HG02571 (cell line): ENCODE data around the gene WWC1.
"Not testable (repeated sequence)": the region's sequence is repeated elsewhere in the genome, so short reads cannot be mapped to it uniquely, and the experiment has no call there.

Experiments used
- ATAC-seq: cut with Tn5 transposase; IDR thresholded peaks from one replicate; pipeline ENCODE4 v1.9.1; 2021; ENCODE audit warnings: mild to moderate bottlenecking, moderate library complexity; ENCODE audit not compliant: unreplicated experiment

WWC1 gene

GRCh38 chr5:168329302-168329701 is 37.9 kb downstream of the WWC1 start:
- ATAC-seq = no peak

GRCh38 chr5:168332042-168332441 is 40.6 kb downstream of the WWC1 start:
- no peak for ATAC-seq

- ATAC-seq = no peak
These were observed 42.8 kb downstream of the WWC1 start for GRCh38 chr5:168334280-168334679.

- ATAC-seq = no peak
These were observed 43.2 kb downstream of the WWC1 start for GRCh38 chr5:168334695-168335094.

GRCh38 chr5:168337361-168337760 is 45.9 kb downstream of the WWC1 start:
- no peak for ATAC-seq

- ATAC-seq = no peak
These were observed 47.8 kb downstream of the WWC1 start for GRCh38 chr5:168339109-168339771.

DNA sequence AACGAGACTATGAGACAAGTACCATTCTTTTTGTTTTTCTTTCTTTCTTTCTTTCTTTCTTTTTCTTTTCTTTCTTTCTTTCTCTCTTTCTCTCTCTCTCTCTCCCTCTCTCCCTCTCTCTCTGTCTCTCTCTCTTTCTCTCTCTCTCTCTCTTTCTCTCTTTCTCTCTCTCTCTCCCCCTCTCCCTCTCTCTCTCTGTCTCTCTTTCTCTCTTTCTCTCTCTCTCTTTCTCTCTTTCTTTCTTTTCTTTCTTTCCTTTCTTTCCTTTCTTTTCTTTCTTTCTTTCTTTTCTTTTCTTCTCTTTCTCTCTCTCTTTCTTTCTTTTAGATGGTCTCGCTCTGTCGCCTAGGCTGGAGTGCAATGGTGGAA is 48.3 kb downstream of the WWC1 start:
- ATAC-seq = not testable (repeated sequence)

DNA sequence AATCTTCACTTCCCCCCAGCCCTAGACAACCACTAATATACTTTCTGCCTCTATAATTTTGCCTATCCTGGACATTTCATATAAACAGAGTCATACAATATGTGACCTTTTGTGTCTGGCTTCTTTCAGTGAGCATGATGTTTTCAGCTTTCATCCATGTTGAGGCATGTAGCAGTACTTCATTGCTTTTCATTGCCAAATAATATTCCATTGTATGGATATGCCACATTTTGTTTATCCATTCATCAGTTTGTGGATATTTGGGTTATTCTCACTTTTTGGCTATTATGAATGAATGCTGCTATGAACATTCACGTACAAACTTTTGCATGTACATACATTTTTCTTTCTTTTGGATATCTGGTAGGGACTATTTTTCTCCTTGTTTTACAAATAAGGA is 49.0 kb downstream of the WWC1 start:
- no peak for ATAC-seq

- no peak for ATAC-seq
These were observed 49.7 kb downstream of the WWC1 start for GRCh38 chr5:168341178-168341577.

GRCh38 chr5:168342151-168342825 is 50.8 kb downstream of the WWC1 start:
- ATAC-seq = no peak

DNA sequence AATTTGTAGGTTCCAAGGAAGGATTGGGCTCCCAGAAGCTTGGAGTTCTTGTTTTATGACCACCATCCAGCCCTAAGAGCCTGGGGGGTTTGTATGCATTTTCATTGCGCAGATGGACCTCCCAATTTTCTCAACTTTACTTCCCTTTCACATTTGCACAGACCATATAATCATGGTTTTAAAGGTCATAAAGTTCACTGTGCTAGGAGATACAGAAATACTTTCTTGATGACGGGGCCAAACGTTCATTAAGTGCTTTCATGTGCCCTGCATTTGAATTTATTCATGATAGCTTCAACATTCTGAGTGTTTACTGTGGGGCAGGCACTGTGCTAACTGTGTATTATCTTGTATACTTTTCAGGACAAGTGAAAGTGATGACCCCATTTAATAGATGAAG is 51.5 kb downstream of the WWC1 start:
- ATAC-seq = no peak

GRCh38 chr5:168346417-168346816 is 55.0 kb downstream of the WWC1 start:
- ATAC-seq = no peak

GRCh38 chr5:168347368-168348083 is 56.1 kb downstream of the WWC1 start:
- ATAC-seq = no peak

DNA sequence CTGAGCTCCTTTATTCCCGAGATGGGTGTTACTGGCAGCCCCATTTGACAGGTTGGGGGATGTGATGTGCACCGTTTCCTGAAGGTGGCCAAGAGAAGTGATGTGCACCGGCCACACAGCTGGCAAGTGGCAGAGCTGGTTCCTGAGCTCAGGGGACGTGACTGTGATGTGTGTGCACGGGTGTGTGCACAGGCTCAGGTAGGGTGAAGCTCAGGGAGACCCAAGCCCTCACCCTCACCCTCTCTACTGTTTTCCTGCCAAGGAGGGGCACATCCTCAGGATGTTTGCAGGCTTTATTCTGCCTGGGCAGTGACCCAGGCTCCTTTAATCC is 56.6 kb downstream of the WWC1 start:
- no peak for ATAC-seq

DNA sequence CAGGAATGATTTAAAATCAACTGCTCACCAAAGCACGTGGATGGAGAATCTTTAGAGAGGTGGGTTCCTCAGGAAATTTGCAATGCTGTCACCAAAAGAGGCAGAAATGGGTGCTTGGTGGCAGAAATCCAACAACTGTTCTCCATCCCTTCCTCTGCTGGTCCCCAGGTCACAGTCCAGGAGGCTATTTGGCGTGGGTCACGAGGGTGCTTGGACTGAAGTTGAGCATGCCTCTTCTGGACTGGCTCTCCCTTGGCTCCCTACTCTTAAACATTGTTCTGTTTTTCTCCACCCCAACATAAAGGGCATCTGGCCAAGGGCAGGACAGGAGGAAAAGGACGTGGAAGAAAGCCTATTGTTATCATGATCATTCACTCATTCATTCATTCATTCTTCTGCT is 58.9 kb downstream of the WWC1 start:
- no peak for ATAC-seq

DNA sequence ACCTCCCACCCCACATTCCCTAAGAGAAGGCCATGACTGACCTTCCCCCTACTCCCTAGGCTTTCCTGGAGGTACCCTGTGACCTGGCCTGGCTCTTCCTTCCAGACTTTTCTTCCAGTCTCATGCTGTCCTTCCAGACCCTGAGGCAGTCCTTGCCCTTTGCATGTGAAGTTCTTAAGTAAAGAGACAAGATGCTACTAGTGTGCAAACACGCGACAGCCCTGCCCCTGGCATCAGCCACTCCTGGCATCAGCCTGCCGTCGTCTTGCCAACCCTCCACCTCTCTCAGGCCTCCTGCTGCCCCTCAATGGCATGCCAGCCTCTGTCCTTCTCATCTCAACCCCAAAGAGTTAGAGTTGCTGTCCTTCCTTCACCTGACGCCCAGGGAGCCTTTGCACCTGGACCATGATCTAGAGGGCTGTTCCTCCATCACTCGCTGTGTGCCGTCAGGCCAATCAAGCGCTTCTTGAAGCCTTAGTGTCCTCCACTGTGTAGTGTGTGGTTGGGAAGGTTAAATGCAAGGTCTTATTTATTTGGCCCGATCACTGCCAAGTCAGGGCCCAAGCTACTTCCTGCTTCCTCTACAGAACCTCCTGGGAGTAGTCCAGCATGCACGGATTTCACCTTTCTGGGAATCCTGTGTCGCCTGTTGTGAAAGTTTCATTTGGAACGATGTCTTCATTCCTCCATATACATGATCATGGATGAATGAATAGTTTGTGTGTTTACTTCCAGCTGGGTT is 61.9 kb downstream of the WWC1 start:
- ATAC-seq = no peak

DNA sequence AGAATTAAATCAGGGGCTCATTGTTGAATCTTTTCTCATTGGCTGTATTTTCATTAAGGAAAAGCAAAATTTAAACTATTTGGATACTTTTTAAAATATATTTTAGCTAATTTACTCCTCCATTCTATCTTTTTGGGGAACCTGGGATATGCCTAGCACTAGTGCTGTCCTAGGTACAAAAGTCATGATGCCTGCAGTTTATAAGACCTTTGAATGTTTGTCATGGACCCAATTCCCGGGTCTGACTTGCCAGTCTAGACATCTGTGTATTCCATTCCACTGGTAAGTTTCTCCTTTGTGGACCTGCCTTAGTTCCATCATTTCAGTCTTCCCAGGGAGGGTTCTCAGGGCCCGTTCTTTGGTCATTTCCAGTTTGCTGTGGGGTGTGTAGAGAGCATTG is 63.0 kb downstream of the WWC1 start:
- ATAC-seq = no peak

DNA sequence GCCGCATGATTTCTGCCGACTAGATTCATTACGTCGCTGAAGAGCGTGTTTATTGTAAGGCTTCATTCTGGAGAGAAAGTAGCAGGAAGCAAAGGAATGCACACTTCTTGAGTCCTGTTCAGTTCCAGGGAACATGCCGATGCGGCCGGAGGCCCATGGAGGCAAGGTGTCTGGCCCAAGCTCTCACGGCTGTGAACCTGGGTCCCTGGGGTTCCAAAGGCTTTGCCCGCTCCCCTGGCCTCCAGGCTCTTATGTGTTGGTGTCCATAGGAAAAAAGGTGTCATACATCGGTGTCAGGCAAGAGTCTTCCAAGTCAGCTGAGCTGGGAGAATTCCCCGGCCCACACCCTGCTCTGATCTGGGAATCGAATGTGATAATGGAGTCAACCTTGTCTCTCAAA is 64.7 kb downstream of the WWC1 start:
- ATAC-seq = no peak

DNA sequence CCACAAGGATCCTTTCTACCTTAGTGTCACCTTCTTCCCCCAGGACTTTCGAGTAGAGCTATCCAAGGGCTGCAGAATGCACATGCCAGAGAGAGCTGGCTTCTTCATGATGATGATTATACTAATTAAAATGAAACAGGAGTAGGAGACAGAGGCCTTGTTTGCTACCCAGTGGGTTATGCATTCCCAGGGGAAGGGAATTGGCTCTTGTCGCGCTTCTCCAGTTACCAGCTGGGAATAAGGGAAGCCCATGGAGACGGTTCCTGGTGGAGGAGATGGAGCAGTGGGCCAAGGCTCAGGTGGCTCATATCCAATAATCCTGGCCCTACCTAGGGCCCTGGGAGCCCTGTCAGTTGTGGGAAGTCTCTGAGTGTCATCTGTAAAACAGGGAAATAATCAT is 65.1 kb downstream of the WWC1 start:
- ATAC-seq = no peak

DNA sequence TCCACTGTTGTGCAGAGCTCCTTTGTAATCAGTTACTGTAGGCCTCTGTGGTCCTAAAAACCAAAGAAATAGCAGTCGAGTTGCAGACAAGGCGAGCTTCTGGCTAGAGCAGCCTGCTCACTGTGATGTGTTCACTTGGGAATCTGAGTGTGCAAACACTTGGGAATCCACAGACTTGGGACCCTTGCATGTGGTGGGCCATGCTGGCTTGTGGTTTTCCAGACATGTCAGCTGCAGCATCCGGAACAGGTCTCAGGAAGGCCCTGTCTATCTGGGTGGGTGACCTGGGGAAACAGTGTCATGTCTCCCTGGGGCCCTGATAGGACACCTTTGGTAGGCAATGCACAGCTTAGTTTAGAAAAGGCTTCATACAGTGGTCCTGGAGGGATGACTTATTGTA is 66.4 kb downstream of the WWC1 start:
- no peak for ATAC-seq

GRCh38 chr5:168359820-168360460 is 68.5 kb downstream of the WWC1 start:
- ATAC-seq = no peak
